Measurements from ENCODE around the gene TRAF5.
A peak's percentile ranks its signal among the peaks of the same experiment; 100 is the strongest.
"Not testable (repeated sequence)": the region's sequence is repeated elsewhere in the genome, so short reads cannot be mapped to it uniquely, and the experiment has no call there.

The TRAF5 gene

GRCh38 chr1:211319892-211320291 lies 6.7 kb upstream of the TRAF5 start:
- no peak for TF ChIP-seq CTCF (IDR thresholded peaks at IDR 0.05)
- Histone ChIP-seq H3K27ac (no peak overlapping the region), H3K4me3 (no peak overlapping the region)
- no peak for DNase-seq (ENCODE audit: low spot score)

GRCh38 chr1:211320980-211321379 lies 5.7 kb upstream of the TRAF5 start:
- Histone ChIP-seq H3K4me3 (no peak overlapping the region), H3K27ac (no peak overlapping the region)
- TF ChIP-seq CTCF (IDR thresholded peaks at IDR 0.05), result no peak
- DNase-seq (ENCODE audit: low spot score), result no peak

- DNase-seq (ENCODE audit: low spot score); H3K4me3 ChIP-seq; H3K27ac ChIP-seq: not testable (repeated sequence)
Measured at GRCh38 chr1:211321646-211322045, 5.0 kb upstream of the TRAF5 start.

GRCh38 chr1:211323156-211324063 lies 3.2 kb upstream of the TRAF5 start:
- TF ChIP-seq CTCF (IDR thresholded peaks at IDR 0.05), result peak; percentile 57
- no peak for DNase-seq (ENCODE audit: low spot score)
- Histone ChIP-seq H3K27ac (no peak overlapping the region), H3K4me3 (no peak overlapping the region)

GRCh38 chr1:211324992-211325775 lies 1.4 kb upstream of the TRAF5 start:
- Histone ChIP-seq H3K4me3 (no peak overlapping the region), H3K27ac (no peak overlapping the region)
- DNase-seq (ENCODE audit: low spot score), result no peak
- TF ChIP-seq CTCF (IDR thresholded peaks at IDR 0.05), result no peak

- no peak for TF ChIP-seq CTCF (IDR thresholded peaks at IDR 0.05)
- Histone ChIP-seq H3K4me3 (peak overlapping the region; percentile 92), H3K27ac (peak overlapping the region; percentile 86 to 96)
- DNase-seq (ENCODE audit: low spot score), result no peak
Measured at GRCh38 chr1:211326140-211326527, 499 bp upstream of the TRAF5 start.

- no peak for DNase-seq (ENCODE audit: low spot score)
- Histone ChIP-seq H3K27ac (peak overlapping the region; percentile 86 to 96), H3K4me3 (peak overlapping the region; percentile 92)
- no peak for TF ChIP-seq CTCF (IDR thresholded peaks at IDR 0.05)
Measured at GRCh38 chr1:211327346-211327921, 801 bp downstream of the TRAF5 start.

Data from coronary artery (tissue), 2 donors.